Gastroesophageal sphincter (tissue), 3 donors: ENCODE data around the gene SP7.

Experiments used
- POLR2AphosphoS5 ChIP-seq: sonication (generic); formaldehyde crosslinking; IDR thresholded peaks from one replicate; pipeline ENCODE4 v1.6.1; 2017; ENCODE audit warnings: antibody characterized with exemption
- TF ChIP-seq, protein P1 (sequence below), 4 experiments: fragments of 200-600 bp in 2 of 4; fragments of 450-650 bp in 2 of 4; sonication (generic) in 1 of 4; IDR thresholded peaks; one replicate each; pipeline ENCODE4 v1.5.1; 2017 to 2019; ENCODE audit warnings: antibody characterized with exemption in 4 of 4, mild to moderate bottlenecking in 2 of 4, moderate library complexity in 2 of 4

DNA sequence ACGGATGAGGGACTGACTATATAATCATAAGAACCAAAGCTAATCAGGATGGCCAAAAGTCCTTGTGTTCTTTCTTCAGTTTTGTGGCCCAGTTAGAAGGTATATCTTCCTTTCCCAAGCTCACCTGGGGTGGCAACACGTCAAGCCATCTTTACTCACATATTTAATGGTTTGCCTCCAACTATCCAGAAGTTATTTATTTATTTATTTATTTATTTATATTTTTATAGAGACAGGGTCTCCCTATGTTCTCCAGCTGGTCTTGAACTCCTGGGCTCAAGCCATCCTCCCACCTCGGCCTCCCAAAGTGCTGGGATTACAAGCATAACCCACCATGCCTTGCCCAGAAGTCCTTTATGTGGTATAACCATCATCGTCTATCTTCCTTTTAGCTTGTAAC, 11.8 kb upstream of the SP7 start:
- TF ChIP-seq, protein P1, sequence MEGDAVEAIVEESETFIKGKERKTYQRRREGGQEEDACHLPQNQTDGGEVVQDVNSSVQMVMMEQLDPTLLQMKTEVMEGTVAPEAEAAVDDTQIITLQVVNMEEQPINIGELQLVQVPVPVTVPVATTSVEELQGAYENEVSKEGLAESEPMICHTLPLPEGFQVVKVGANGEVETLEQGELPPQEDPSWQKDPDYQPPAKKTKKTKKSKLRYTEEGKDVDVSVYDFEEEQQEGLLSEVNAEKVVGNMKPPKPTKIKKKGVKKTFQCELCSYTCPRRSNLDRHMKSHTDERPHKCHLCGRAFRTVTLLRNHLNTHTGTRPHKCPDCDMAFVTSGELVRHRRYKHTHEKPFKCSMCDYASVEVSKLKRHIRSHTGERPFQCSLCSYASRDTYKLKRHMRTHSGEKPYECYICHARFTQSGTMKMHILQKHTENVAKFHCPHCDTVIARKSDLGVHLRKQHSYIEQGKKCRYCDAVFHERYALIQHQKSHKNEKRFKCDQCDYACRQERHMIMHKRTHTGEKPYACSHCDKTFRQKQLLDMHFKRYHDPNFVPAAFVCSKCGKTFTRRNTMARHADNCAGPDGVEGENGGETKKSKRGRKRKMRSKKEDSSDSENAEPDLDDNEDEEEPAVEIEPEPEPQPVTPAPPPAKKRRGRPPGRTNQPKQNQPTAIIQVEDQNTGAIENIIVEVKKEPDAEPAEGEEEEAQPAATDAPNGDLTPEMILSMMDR (IDR thresholded peaks at IDR 0.05): no peak
- no peak for TF ChIP-seq POLR2AphosphoS5
